Measurements from ENCODE around the gene TSPAN9.

The TSPAN9 gene

GRCh38 chr12:3101309-3102024 is 24.3 kb downstream of the TSPAN9 start:
- no peak for DNase-seq (ENCODE audit: low read depth)

- DNase-seq (ENCODE audit: low read depth) = no peak
Measured at GRCh38 chr12:3102771-3103410, 25.7 kb downstream of the TSPAN9 start.

- no peak for DNase-seq (ENCODE audit: low read depth)
Measured at GRCh38 chr12:3103806-3104205, 26.6 kb downstream of the TSPAN9 start.

GRCh38 chr12:3105690-3106479 is 28.7 kb downstream of the TSPAN9 start:
- DNase-seq (ENCODE audit: low read depth) = no peak

GRCh38 chr12:3106579-3106978 is 29.4 kb downstream of the TSPAN9 start:
- DNase-seq (ENCODE audit: low read depth) = no peak

- DNase-seq (ENCODE audit: low read depth) = peak; percentile 67
Measured at GRCh38 chr12:3107071-3107583, 29.9 kb downstream of the TSPAN9 start.

GRCh38 chr12:3107954-3108353 is 30.8 kb downstream of the TSPAN9 start:
- peak; percentile 52 for DNase-seq (ENCODE audit: low read depth)

GRCh38 chr12:3110578-3110977 is 33.4 kb downstream of the TSPAN9 start:
- no peak for DNase-seq (ENCODE audit: low read depth)

- DNase-seq (ENCODE audit: low read depth) = no peak
Measured at GRCh38 chr12:3113671-3114325, 36.6 kb downstream of the TSPAN9 start.

GRCh38 chr12:3114671-3115070 is 37.5 kb downstream of the TSPAN9 start:
- no peak for DNase-seq (ENCODE audit: low read depth)

- peak; percentile 28 for DNase-seq (ENCODE audit: low read depth)
Measured at GRCh38 chr12:3115078-3115477, 37.9 kb downstream of the TSPAN9 start.

GRCh38 chr12:3116106-3116844 is 39.1 kb downstream of the TSPAN9 start:
- peak; percentile 58 for DNase-seq (ENCODE audit: low read depth)

- peak; percentile 81 for DNase-seq (ENCODE audit: low read depth)
Measured at GRCh38 chr12:3117144-3117581, 40.0 kb downstream of the TSPAN9 start.

- DNase-seq (ENCODE audit: low read depth) = peak; percentile 95
Measured at GRCh38 chr12:3117591-3118015, 40.4 kb downstream of the TSPAN9 start.

- DNase-seq (ENCODE audit: low read depth) = no peak
Measured at GRCh38 chr12:3119192-3119755, 42.1 kb downstream of the TSPAN9 start.

GRCh38 chr12:3119756-3120601 is 42.8 kb downstream of the TSPAN9 start:
- peak; percentile 25 for DNase-seq (ENCODE audit: low read depth)

GRCh38 chr12:3120701-3121100 is 43.5 kb downstream of the TSPAN9 start:
- DNase-seq (ENCODE audit: low read depth) = no peak

GRCh38 chr12:3122841-3123678 is 45.9 kb downstream of the TSPAN9 start:
- DNase-seq (ENCODE audit: low read depth) = peak; percentile 92

GRCh38 chr12:3123729-3124128 is 46.5 kb downstream of the TSPAN9 start:
- peak; percentile 79 for DNase-seq (ENCODE audit: low read depth)
